ENCODE data around the gene CLEC2A. TPM values are rescaled to one million over a fixed set of nuclear protein-coding genes. Genes with fewer than 3 reads are reported as not detected.
"Not testable (repeated sequence)": the region's sequence is repeated elsewhere in the genome, so short reads cannot be mapped to it uniquely, and the experiment has no call there.

Gene CLEC2A
- total RNA-seq, 2 experiments from 2014 or later = not detected

DNA sequence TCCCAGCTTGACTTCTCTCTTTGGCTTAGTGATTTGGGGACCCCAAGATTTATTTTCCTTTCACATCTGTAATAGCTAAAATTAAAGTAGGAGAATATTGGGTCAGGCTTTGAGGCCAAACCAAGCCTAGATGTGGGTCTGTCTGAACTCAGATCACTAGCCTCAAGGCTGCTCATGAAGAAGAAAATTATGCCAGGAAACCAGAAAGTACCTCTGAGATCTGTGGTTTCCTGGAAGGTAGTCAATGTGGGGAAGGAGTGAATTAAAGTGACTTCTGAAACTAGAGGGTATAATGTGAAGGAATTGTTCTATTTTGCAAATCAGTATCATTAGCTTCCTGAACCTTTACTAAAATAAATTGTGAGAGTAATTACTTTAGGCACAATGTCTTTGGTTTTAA lies 25.7 kb upstream of the CLEC2A start:
- Mint-ChIP-seq H3K9me3 (ENCODE audit: low read depth) (no peaks in the 10 kb centered on the region), H3K27me3 (no peaks in the 10 kb centered on the region), H3K4me3 (no peak overlapping the region), H3K27ac (peak overlapping the region; percentile 37), H3K36me3 (ENCODE audit: low read depth) (no peaks in the 10 kb centered on the region), H3K4me1 (peaks cover 28% of the 10 kb centered on the region)
- DNase-seq = no peak
- ATAC-seq = peak; percentile 55
- ChIA-PET POLR2A (no interaction called here), CTCF (no interaction called here)
- intact Hi-C loops (cut with DNase I, micrococcal nuclease) = no loop called here

DNA sequence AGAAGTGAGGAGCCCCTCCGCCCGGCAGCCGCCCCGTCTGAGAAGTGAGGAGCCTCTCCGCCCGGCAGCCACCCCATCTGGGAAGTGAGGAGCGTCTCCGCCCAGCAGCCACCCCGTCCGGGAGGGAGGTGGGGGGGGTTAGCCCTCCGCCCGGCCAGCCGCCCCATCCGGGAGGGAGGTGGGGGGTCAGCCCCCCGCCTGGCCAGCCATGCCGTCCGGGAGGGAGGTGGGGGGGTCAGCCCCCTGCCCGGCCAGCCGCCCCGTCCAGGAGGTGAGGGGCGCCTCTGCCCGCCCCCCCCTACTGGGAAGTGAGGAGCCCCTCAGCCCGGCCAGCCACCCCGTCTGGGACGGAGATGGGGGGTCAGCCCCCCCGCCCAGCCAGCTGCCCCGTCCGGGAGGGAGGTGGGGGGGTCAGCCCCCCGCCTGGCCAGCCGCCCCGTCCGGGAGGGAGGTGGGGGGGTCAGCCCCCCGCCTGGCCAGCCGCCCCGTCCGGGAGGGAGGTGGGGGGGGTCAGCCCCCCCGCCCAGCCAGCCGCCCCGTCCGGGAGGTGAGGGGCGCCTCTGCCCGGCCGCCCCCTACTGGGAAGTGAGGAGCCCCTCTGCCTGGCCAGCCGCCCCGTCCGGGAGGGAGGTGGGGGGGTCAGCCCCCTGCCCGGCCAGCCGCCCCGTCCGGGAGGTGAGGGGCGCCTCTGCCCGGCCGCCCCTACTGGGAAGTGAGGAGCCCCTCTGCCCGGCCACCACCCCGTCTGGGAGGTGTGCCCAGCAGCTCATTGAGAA lies 21.0 kb upstream of the CLEC2A start:
- H3K27ac Mint-ChIP-seq; POLR2A ChIA-PET; CTCF ChIA-PET; intact Hi-C loops (cut with DNase I, micrococcal nuclease); H3K36me3 Mint-ChIP-seq (ENCODE audit: low read depth); DNase-seq; H3K27me3 Mint-ChIP-seq; ATAC-seq; H3K9me3 Mint-ChIP-seq (ENCODE audit: low read depth); H3K4me3 Mint-ChIP-seq: not testable (repeated sequence)
- H3K4me1 Mint-ChIP-seq = peaks cover 50% of the 10 kb centered on the region

- Mint-ChIP-seq H3K27ac (peak overlapping the region; percentile 41), H3K27me3 (no peaks in the 10 kb centered on the region), H3K4me3 (no peak overlapping the region), H3K9me3 (ENCODE audit: low read depth) (no peaks in the 10 kb centered on the region), H3K36me3 (ENCODE audit: low read depth) (no peaks in the 10 kb centered on the region), H3K4me1 (peaks cover 43% of the 10 kb centered on the region)
- POLR2A ChIA-PET = no interaction called here
- ATAC-seq (peak; percentile 53), DNase-seq (peak; percentile 44)
- CTCF ChIA-PET = interaction anchor here (0.8 kb wide), 1 partner anchor 242 kb away, joined by 3 read pairs; no protein-coding TSS in a partner anchor
- intact Hi-C loops (cut with DNase I, micrococcal nuclease) = no loop called here
Measured at GRCh38 chr12:9951026-9951675, 19.0 kb upstream of the CLEC2A start.

DNA sequence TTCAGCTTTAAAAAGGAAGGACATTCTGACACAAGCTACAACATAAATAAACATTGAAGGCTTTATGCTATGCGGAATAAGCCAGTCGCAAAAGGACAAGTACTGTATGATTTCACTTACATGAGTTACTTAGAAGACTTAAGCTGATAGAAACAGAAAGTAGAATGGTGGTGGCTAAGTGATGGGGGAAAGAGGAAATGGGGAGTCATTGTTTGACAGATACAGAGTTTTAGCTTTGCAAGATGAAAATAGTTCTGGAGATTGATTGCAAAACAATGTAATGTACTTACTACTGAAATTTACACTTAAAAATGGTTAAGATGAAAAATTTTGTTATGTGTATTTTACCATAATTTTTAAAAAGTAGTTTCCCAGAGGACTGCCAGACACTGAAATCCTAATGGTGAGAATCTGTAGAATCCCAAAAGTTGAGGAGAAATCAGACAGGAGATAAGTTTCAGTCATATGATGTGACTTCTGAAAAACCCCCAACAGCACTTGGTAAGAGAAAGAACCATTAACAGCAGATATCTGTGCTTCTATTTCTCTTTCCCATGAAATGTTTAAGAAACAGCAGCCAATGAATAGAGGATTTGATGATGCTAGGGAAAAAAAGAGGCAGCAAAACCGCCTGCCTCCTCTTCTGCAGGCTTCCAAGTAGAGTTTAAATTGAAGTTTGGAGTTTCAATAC lies 16.6 kb upstream of the CLEC2A start:
- Mint-ChIP-seq H3K9me3 (ENCODE audit: low read depth) (no peaks in the 10 kb centered on the region), H3K27ac (peak overlapping the region; percentile 9), H3K27me3 (no peaks in the 10 kb centered on the region), H3K36me3 (ENCODE audit: low read depth) (no peaks in the 10 kb centered on the region), H3K4me1 (peaks cover 47% of the 10 kb centered on the region), H3K4me3 (no peak overlapping the region)
- DNase-seq (no peak), ATAC-seq (peak; percentile 95)
- ChIA-PET CTCF (interaction anchor here (0.7 to 2.2 kb wide), 7 partner anchors 17 to 193 kb away, joined by 3 to 6 read pairs (median 3); partner anchors contain the start of gene CLEC2A), POLR2A (interaction anchor here (0.9 kb wide), 1 partner anchor 135 kb away, joined by 3 read pairs; no protein-coding TSS in a partner anchor)
- intact Hi-C loops (cut with DNase I, micrococcal nuclease) = loop anchor here (5.0 kb wide), 2 partner anchors 81 to 264 kb away; partner anchors contain the start of genes CLEC2B (in 1 of the 2) and GABARAPL1 (in 1 of the 2)

GRCh38 chr12:9947674-9948073 lies 15.5 kb upstream of the CLEC2A start:
- no peak overlapping the region for H3K27ac Mint-ChIP-seq
- no peaks in the 10 kb centered on the region for H3K9me3 Mint-ChIP-seq (ENCODE audit: low read depth)
- H3K4me3 Mint-ChIP-seq = no peak overlapping the region
- DNase-seq (no peak), ATAC-seq (no peak)
- ChIA-PET CTCF (interaction anchor here (2.4 kb wide), 1 partner anchor 198 kb away, joined by 9 read pairs; no protein-coding TSS in a partner anchor), POLR2A (no interaction called here)
- peaks cover 52% of the 10 kb centered on the region for H3K4me1 Mint-ChIP-seq
- intact Hi-C loops (cut with DNase I, micrococcal nuclease) = loop anchor here (5.0 kb wide), 2 partner anchors 80 to 265 kb away; partner anchors contain the start of genes CLEC2B (in 1 of the 2) and GABARAPL1 (in 1 of the 2)
- peaks cover 3% of the 10 kb centered on the region for H3K27me3 Mint-ChIP-seq
- H3K36me3 Mint-ChIP-seq (ENCODE audit: low read depth) = no peaks in the 10 kb centered on the region

DNA sequence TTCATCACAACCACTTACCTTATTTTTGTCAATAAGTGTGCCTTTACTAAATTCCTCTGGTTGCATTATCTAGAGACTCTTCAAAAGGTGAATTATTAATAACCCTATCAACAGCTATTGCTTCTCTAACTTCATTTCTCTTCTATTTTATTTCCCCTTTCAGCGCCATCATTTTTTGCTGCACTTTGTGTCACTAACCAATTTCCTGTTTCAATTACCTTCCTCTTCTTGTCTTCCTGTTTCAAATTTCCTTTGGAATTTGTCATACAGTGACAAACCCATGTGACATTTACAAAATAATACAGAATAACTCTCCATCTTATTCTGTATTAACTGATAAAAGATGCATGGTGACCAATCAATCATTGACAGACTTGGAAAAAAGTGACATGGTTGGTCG lies 12.2 kb upstream of the CLEC2A start:
- H3K27me3 Mint-ChIP-seq = peaks cover 3% of the 10 kb centered on the region
- no peak for DNase-seq
- H3K9me3 Mint-ChIP-seq (ENCODE audit: low read depth) = no peaks in the 10 kb centered on the region
- intact Hi-C loops (cut with DNase I, micrococcal nuclease) = loop anchor here in 1 of 2 experiments (5.0 kb wide), 3 partner anchors 132 to 197 kb away; no protein-coding TSS in a partner anchor
- POLR2A ChIA-PET = no interaction called here
- CTCF ChIA-PET = interaction anchor here (1.0 to 1.2 kb wide), 2 partner anchors 10 to 196 kb away, joined by 3 read pairs; no protein-coding TSS in a partner anchor
- ATAC-seq = no peak
- H3K4me1 Mint-ChIP-seq = peaks cover 32% of the 10 kb centered on the region
- H3K27ac Mint-ChIP-seq = no peak overlapping the region
- no peak overlapping the region for H3K4me3 Mint-ChIP-seq
- H3K36me3 Mint-ChIP-seq (ENCODE audit: low read depth) = no peaks in the 10 kb centered on the region

GRCh38 chr12:9943240-9943639 lies 11.1 kb upstream of the CLEC2A start:
- ChIA-PET CTCF (interaction anchor here (1.0 to 1.2 kb wide), 2 partner anchors 11 to 197 kb away, joined by 3 read pairs; no protein-coding TSS in a partner anchor), POLR2A (no interaction called here)
- H3K4me3 Mint-ChIP-seq = peak overlapping the region; percentile 64
- H3K27me3 Mint-ChIP-seq = peaks cover 3% of the 10 kb centered on the region
- peaks cover 21% of the 10 kb centered on the region for H3K4me1 Mint-ChIP-seq
- intact Hi-C loops (cut with DNase I, micrococcal nuclease) = loop anchor here in 1 of 2 experiments (5.0 kb wide), 3 partner anchors 131 to 196 kb away; no protein-coding TSS in a partner anchor
- ATAC-seq (peak; percentile 82), DNase-seq (peak; percentile 59)
- H3K9me3 Mint-ChIP-seq (ENCODE audit: low read depth) = no peaks in the 10 kb centered on the region
- H3K27ac Mint-ChIP-seq = no peak overlapping the region
- H3K36me3 Mint-ChIP-seq (ENCODE audit: low read depth) = no peaks in the 10 kb centered on the region

DNA sequence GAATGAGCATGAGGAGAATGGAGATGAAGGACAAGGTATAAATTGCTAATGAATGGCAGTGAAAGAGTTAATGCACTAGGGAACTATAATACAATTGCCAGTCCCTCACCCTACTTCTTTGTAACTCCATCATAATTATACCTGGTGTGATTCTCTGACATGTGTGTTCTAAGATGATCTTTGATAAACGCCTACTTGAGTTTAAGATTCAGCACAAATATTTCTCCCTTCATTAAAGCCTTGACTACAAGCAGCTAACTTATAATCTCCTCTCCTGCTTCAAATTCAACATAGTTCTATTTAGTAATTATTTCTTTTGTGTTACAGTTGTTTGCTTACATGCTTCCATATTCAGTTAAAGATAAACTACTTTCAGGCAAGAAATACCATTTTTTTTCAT lies 9.7 kb upstream of the CLEC2A start:
- intact Hi-C loops (cut with DNase I, micrococcal nuclease) = loop anchor here (2.0 to 5.0 kb wide), 5 partner anchors 67 to 199 kb away; no protein-coding TSS in a partner anchor
- ATAC-seq = no peak

GRCh38 chr12:9940375-9940774 lies 8.2 kb upstream of the CLEC2A start:
- H3K36me3 Mint-ChIP-seq (ENCODE audit: low read depth) = no peaks in the 10 kb centered on the region
- POLR2A ChIA-PET = no interaction called here
- CTCF ChIA-PET = interaction anchor here (0.5 to 2.7 kb wide), 15 partner anchors 9 to 1002 kb away, joined by 3 to 15 read pairs (median 3); partner anchors contain the start of genes CLEC1B and CLEC2A
- ATAC-seq (no peak), DNase-seq (no peak)
- peaks cover 3% of the 10 kb centered on the region for H3K27me3 Mint-ChIP-seq
- intact Hi-C loops (cut with DNase I, micrococcal nuclease) = loop anchor here (2.0 to 5.0 kb wide), 5 partner anchors 68 to 200 kb away; no protein-coding TSS in a partner anchor
- H3K27ac Mint-ChIP-seq = no peak overlapping the region
- no peaks in the 10 kb centered on the region for H3K9me3 Mint-ChIP-seq (ENCODE audit: low read depth)
- H3K4me3 Mint-ChIP-seq = no peak overlapping the region
- H3K4me1 Mint-ChIP-seq = peaks cover 14% of the 10 kb centered on the region

More for the DNA sequence above, 9.7 kb upstream of the CLEC2A start:
- DNase-seq = no peak
- Mint-ChIP-seq H3K36me3 (ENCODE audit: low read depth) (no peaks in the 10 kb centered on the region), H3K4me1 (peaks cover 14% of the 10 kb centered on the region), H3K9me3 (ENCODE audit: low read depth) (no peaks in the 10 kb centered on the region), H3K4me3 (no peak overlapping the region), H3K27me3 (peaks cover 3% of the 10 kb centered on the region), H3K27ac (no peak overlapping the region)
- CTCF ChIA-PET = interaction anchor here (0.7 to 2.7 kb wide), 5 partner anchors 62 to 198 kb away, joined by 3 to 15 read pairs (median 4); no protein-coding TSS in a partner anchor
- POLR2A ChIA-PET = interaction anchor here (0.7 kb wide), 1 partner anchor 1621 kb away, joined by 3 read pairs; no protein-coding TSS in a partner anchor

GRCh38 chr12:9936591-9936990 lies 4.4 kb upstream of the CLEC2A start:
- ChIA-PET CTCF (no interaction called here), POLR2A (no interaction called here)
- Mint-ChIP-seq H3K27me3 (peaks cover 2% of the 10 kb centered on the region), H3K36me3 (ENCODE audit: low read depth) (no peaks in the 10 kb centered on the region), H3K4me3 (no peak overlapping the region), H3K27ac (no peak overlapping the region), H3K4me1 (no peaks in the 10 kb centered on the region), H3K9me3 (ENCODE audit: low read depth) (no peaks in the 10 kb centered on the region)
- DNase-seq = no peak
- ATAC-seq = no peak
- intact Hi-C loops (cut with DNase I, micrococcal nuclease) = no loop called here

DNA sequence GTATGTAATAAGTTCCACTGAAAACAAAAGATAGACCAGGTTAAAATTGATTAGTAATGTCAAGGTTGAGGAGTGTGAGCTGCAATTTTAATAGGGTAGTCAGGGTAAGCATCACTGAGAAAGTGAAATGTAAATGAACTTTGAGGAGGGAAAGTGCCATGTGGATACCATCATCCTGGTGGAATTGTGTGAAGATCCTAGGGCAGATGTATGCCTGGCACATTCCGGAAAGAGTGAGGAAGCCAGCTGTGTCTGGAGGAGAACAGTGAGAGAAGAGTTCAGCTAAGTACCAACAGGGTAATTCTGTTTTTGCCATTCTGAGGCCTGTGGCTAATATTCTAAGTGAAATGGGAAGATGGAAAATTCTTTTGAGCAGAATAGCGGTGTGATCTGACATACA lies 2.9 kb upstream of the CLEC2A start:
- ChIA-PET CTCF (interaction anchor here (1.1 kb wide), 2 partner anchors 112 to 136 kb away, joined by 3 read pairs; no protein-coding TSS in a partner anchor), POLR2A (no interaction called here)
- peaks cover 4% of the 10 kb centered on the region for H3K27me3 Mint-ChIP-seq
- ATAC-seq (no peak), DNase-seq (no peak)
- no peak overlapping the region for H3K27ac Mint-ChIP-seq
- H3K36me3 Mint-ChIP-seq (ENCODE audit: low read depth) = no peaks in the 10 kb centered on the region
- H3K4me1 Mint-ChIP-seq = no peaks in the 10 kb centered on the region
- H3K9me3 Mint-ChIP-seq (ENCODE audit: low read depth) = no peaks in the 10 kb centered on the region
- intact Hi-C loops (cut with DNase I, micrococcal nuclease) = no loop called here
- H3K4me3 Mint-ChIP-seq = no peak overlapping the region
